HepG2 (cell line): ENCODE results near the gene ADGRD1. TPM values are rescaled to one million over a fixed set of nuclear protein-coding genes. Genes with fewer than 3 reads are reported as not detected.

ENCODE experiments used
- ATAC-seq: fragments of 200-7000 bp; cut with Tn5 transposase; 3 replicates; pipeline ENCODE4 v1.9.1; 2020; ENCODE audit warnings: mild to moderate bottlenecking, moderate library complexity
- BruUV-seq: library from RNA; stranded (reverse); fragments of 400-500 nt; replicated peaks from 2 replicates; lab custom pipeline; 2021; lab: Mats Ljungman, UMichigan
- CTCF ChIA-PET: fragments of 300-600 bp; formaldehyde crosslinking; extraction: SDS; loops from one replicate; lab custom pipeline; 2021; ENCODE audit warnings: low total read pairs, inconsistent platforms, low intra/inter-chr PET ratio; lab: Yijun Ruan, JAX
- POLR2A ChIA-PET: fragments of 350-600 bp; sonication (Branson Sonifier 250); formaldehyde crosslinking; loops from one replicate; lab custom pipeline; 2020; ENCODE audit warnings: antibody characterized with exemption, inconsistent platforms; lab: Yijun Ruan, JAX
- DNase-seq: peaks from one replicate; pipeline ENCODE4 v3.0.0-alpha.2; 2015; ENCODE audit warnings: low spot score
- FAIRE-seq: peaks from 3 replicates; lab custom pipeline; 2011; peaks lifted over from hg19 to GRCh38; lab: Jason Lieb, UNC
- H2AFZ ChIP-seq: one replicate; pipeline ENCODE4 v1.6.1; 2011; ENCODE audit warnings: low read length, inconsistent platforms
- H3K27ac ChIP-seq: fragments of 300-600 bp; 3 replicates; pipeline ENCODE4 v1.8.0; 2011; ENCODE audit warnings: mixed run types, mild to moderate bottlenecking, mixed read lengths, low read length, inconsistent platforms; ENCODE audit not compliant: insufficient read depth; ENCODE audit errors: extremely low read length
- H3K27me3 ChIP-seq, 2 experiments: fragments of 200-600 bp in 1 of 2; 2 replicates in 1 of 2; 3 replicates in 1 of 2; pipeline versions ENCODE4 v1.6.0 to v1.8.0; 2011; ENCODE audit warnings: low read length in 2 of 2, mild to moderate bottlenecking in 2 of 2, moderate library complexity in 2 of 2, inconsistent platforms in 1 of 2; ENCODE audit not compliant: insufficient read depth in 2 of 2, control insufficient read depth in 1 of 2
- H3K36me3 ChIP-seq, 2 experiments: fragments of 200-600 bp in 1 of 2; replicated peaks in 1 of 2; 2 replicates in 1 of 2; 3 replicates in 1 of 2; pipeline versions ENCODE4 v1.5.1 to v1.8.0; 2011; ENCODE audit warnings: low read length in 2 of 2, inconsistent platforms in 1 of 2; ENCODE audit not compliant: insufficient read depth in 2 of 2, control insufficient read depth in 1 of 2
- H3K4me1 ChIP-seq: 2 replicates; pipeline ENCODE4 v1.5.1; 2012; ENCODE audit warnings: low read length, inconsistent platforms; ENCODE audit not compliant: insufficient read depth
- H3K4me2 ChIP-seq: 2 replicates; pipeline ENCODE4 v1.6.0; 2011; ENCODE audit warnings: low read depth, low read length, inconsistent platforms
- H3K4me3 ChIP-seq, 3 experiments: fragments of 200-600 bp in 1 of 3; sonication (generic), shearing (Covaris generic) in 1 of 3; replicated peaks in 1 of 3; 2 replicates each; pipeline ENCODE4 v1.5.1; 2011 to 2016; ENCODE audit warnings: low read length in 3 of 3, inconsistent platforms in 2 of 3, low read depth in 2 of 3, mild to moderate bottlenecking in 2 of 3, control low read depth in 1 of 3, mixed read lengths in 1 of 3; ENCODE audit not compliant: insufficient read depth in 1 of 3
- H3K79me2 ChIP-seq: one replicate; pipeline ENCODE4 v1.6.1; 2011; ENCODE audit warnings: low read length, inconsistent platforms; ENCODE audit not compliant: insufficient read depth
- H3K9ac ChIP-seq: 2 replicates; pipeline ENCODE4 v1.6.0; 2011; ENCODE audit warnings: mild to moderate bottlenecking, low read depth, low read length, inconsistent platforms; ENCODE audit not compliant: insufficient read depth
- H3K9me3 ChIP-seq: 2 replicates; pipeline ENCODE4 v1.5.1; 2012; ENCODE audit warnings: mild to moderate bottlenecking, low read length
- H4K20me1 ChIP-seq: 2 replicates; pipeline ENCODE4 v1.6.0; 2011; ENCODE audit warnings: inconsistent platforms, mild to moderate bottlenecking, low read length, moderate library complexity; ENCODE audit not compliant: insufficient read depth
- MXI1 ChIP-seq: IDR thresholded peaks from 3 replicates; pipeline ENCODE4 v1.6.1; 2012; ENCODE audit warnings: low read depth, low read length, inconsistent platforms, borderline replicate concordance
- ZNF646 ChIP-seq: sonication (generic); formaldehyde crosslinking; IDR thresholded peaks from 2 replicates; pipeline ENCODE4 v1.9.0; 2021; ENCODE audit warnings: mild to moderate bottlenecking, missing genetic modification reagents
- in situ Hi-C: cut with HindIII; loops from 2 replicates; pipeline ENCODE4 v1.10.0; 2017; ENCODE audit warnings: low pct_unique_long_range_greater_than_20kb; ENCODE audit not compliant: extremely low pct_ligation_motif_present
- intact Hi-C: fragments of 100-400 bp; cut with micrococcal nuclease; formaldehyde crosslinking; loops from one replicate; pipeline ENCODE4 v1.10.0; 2022; ENCODE audit not compliant: unreplicated experiment
- polyA plus RNA-seq, 8 experiments: library from polyadenylated mRNA; depleted of rRNA in 3 of 8; stranded (reverse) in 7 of 8; unstranded in 1 of 8; fragments of >200 nt; fragmentation: Illumina TruSeq in 4 of 8; extraction: Trizol in 4 of 8; gene quantifications; 2 replicates each; pipeline versions ENCODE4 v1.2.1 to v1.2.3, GENCODE V29; 2011 to 2016; ENCODE audit warnings: low read depth in 4 of 8, missing spikeins in 1 of 8, mixed read lengths in 1 of 8; ENCODE audit not compliant: insufficient read depth in 1 of 8
- total RNA-seq, 5 experiments: library from RNA; depleted of rRNA; stranded (reverse); fragments of >200 nt; fragmentation: Illumina TruSeq; extraction: Trizol; gene quantifications; 2 replicates each; pipeline ENCODE4 v1.2.3, GENCODE V29; 2016; ENCODE audit warnings: low read depth in 1 of 5

The ADGRD1 gene
- total and polyA plus RNA-seq, 2 of the 13 experiments (the other 11 are each of a cell fraction or from before 2014, with no cell fraction given) = 0.46 to 12.4 TPM

DNA sequence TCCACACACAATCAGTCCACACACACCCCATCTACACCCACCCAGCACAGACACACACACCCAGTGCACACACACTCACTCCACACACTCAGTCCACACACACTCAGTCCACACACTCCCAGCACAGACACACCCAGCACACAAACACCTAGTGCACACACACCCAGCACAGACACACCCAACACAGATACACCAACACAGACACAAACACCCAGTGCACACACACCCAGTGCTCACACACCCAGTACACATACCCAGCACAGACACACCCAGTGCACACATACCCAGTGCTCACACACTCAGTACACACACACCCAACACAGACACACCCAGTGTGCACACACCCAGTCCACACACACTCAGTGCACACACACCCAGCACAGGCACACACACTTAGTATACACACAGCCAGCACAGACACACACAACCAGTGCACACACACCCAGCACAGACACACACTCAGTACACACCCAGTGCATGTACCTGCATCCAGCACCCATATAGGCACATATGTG lies 63.8 kb downstream of the ADGRD1 start:
- H3K27me3 ChIP-seq = peaks cover 0 to 1% of the 10 kb centered on the region in 2 experiments; a peak in 1 of 5 replicates
- DNase-seq = no peak

More for the DNA sequence above, 63.8 kb downstream of the ADGRD1 start:
- H3K4me3 ChIP-seq = no peak overlapping the region
- H3K36me3 ChIP-seq = peaks cover 0 to 3% of the 10 kb centered on the region in 2 experiments; a peak in 1 of 5 replicates
- FAIRE-seq (no peak), ATAC-seq (no peak)
- H3K79me2 ChIP-seq = no peaks in the 10 kb centered on the region
- POLR2A ChIA-PET = no interaction called here
- BruUV-seq = no TSS peak
- H4K20me1 ChIP-seq = no peaks in the 10 kb centered on the region
- H3K4me2 ChIP-seq = no peak overlapping the region
- intact Hi-C loops = loop anchor here (10.0 kb wide), 1 partner anchor 53 kb away; no protein-coding TSS in a partner anchor
- CTCF ChIA-PET = no interaction called here
- H3K4me1 ChIP-seq = peaks cover 51% of the 10 kb centered on the region
- H3K9ac ChIP-seq = no peak overlapping the region
- TF ChIP-seq MXI1 = no peak
- TF ChIP-seq ZNF646 (CRISPR knock-in tag) = peak; percentile 87
- no peak overlapping the region for H3K27ac ChIP-seq
- no peak overlapping the region for H2AFZ ChIP-seq
- in situ Hi-C loops = no loop called here
- H3K9me3 ChIP-seq = no peaks in the 10 kb centered on the region
